Amniotic stem cell (primary cell): Measurements from ENCODE around the gene ITSN2.

Experiments used
- DNase-seq: peaks from one replicate; lab custom pipeline; 2025; lab: John Stamatoyannopoulos, UW

Gene ITSN2

DNA sequence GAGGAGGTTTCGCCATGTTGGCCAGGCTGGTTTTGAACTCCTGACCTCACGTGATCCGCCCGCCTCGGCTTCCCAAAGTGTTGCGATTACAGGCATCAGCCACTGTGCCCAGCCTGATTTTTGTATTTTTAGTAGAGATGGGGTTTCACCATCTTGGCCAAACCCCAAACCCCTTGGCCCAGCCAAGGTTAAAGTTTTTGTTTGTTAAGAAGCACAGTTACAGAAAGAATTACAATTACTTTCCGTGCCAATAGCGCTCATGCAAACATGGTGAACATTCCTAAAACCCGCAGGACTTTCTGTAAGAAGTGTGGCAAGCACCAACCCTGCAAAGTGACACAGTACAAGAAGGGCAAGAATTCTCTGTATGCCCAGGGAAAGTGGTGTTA, 26.1 kb downstream of the ITSN2 start:
- DNase-seq, result no peak

DNA sequence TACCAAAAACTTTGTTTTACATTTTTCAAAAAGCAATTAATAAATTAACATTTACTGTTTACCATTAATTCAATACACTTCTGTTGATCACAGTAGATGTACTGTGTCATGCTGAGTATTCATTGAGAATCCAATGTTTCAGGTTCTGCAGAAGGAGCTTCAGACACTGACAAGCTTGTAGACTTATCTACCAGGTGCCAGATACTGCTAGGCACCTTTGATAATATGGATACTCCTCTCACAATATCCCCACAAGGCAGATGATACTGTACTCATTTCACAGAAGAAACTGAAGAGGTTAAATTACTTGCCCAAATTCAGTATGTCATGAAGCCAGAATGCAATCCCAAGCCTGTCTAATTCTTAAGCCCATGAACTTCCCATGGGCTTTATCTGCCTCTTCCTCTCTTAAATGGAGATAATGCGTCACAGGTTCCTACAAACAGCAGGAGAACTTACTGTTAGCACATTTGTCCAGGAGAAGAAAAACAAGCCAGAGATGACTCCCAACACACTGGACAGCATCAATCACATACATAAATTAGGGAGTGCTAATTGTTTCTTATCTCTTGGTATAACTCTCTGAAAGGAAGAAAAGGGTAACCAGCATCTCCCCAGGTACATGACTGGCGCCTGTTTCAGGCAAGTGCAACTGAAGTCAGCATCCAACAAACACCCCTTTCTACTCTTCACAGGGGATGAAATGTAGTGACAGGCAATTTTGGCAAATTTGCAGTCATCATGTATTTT, 27.4 kb downstream of the ITSN2 start:
- DNase-seq, result no peak

DNA sequence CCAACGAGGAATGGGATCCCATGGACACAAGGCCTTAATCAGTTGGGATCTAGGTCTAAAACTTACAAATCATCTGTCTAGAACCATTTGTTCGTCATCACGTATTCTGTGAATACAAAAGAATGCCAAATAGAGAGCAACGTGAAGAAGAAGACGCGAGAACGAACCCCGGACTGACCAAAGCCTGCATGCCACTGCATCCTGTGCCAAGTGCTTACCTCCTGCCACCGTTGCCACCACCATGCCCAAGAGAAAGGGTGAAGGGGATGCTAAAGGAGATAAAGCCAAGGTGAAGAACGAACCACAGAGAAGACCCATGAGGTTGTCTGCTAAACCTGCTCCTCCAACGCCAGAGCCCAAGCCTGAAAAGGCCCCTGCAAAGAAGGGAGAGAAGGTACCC, 30.2 kb downstream of the ITSN2 start:
- no peak for DNase-seq

DNA sequence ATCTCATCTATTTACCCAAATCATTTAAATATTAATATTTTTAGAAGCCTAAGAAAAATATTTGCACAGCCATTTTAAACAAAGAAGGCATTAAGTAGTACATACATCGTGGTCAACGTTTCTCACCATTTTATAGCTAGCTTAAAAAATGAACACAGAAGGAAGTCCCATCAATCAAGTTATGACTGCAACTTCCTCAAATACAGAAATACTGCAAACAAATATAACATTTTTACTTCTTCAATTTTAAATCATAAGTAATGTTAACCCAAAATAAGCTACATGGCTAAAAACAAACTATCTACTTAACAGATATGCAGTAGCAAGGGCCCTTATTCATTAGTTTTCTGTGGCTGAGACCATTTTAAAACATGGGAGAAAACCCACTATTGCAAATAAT, 30.6 kb downstream of the ITSN2 start:
- DNase-seq, result no peak

DNA sequence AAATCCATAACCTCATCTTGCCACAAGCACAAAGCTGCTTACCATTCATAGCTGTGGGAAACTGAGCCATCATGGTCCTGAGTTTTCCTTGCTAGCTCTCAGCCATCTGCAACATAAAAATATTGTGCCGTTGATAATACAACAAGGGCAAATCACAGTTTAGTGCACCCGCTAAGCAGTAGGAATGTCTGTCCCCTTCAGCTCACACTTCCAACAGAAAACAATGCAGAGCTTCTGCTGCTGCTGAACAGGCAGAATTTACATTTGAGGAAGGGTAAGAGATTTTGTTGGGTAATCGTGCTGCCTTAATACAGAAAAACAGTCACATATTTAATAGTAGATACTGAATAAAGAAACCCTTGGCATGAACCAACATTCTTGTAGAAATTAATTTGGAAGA, 32.3 kb downstream of the ITSN2 start:
- DNase-seq, result no peak

DNA sequence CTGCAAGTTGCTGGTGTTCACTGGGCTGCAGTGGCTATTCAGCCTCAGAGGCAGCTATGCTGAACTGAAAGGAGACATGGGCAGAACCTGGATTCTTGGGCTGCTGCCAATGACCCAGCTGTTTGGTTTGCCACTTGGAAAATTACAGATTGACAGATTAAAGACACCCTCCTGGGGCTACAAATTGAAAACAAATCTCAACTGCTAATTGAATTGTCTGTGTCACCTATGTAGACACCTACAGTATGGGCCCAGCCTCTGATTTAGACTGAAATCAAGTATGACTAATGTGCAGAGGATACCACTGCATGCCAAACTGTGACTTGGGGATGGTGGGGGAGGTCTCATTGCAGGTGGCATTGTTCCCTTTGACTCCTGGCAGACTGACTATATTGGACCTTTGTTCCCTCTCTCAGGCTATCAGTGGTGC, 42.8 kb downstream of the ITSN2 start:
- no peak for DNase-seq

DNA sequence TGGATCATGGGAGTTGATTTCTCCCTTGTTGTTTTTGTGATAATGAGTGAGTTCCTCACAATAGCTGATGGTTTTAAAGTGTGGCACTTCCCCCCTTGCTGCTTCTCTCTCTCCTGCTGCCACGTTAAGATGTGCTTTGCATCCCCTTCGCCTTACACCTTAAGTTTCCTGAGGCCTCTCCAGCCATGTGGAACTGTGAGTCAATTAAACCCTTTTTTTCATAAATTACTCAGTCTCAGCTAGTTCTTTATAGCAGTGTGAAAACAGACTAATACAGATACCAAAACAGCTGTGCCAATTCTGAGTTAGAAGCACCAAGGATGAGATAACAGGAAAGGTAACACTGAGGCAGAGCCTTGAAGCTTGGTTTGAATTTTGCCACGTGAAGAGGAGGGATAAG, 44.7 kb downstream of the ITSN2 start:
- no peak for DNase-seq

DNA sequence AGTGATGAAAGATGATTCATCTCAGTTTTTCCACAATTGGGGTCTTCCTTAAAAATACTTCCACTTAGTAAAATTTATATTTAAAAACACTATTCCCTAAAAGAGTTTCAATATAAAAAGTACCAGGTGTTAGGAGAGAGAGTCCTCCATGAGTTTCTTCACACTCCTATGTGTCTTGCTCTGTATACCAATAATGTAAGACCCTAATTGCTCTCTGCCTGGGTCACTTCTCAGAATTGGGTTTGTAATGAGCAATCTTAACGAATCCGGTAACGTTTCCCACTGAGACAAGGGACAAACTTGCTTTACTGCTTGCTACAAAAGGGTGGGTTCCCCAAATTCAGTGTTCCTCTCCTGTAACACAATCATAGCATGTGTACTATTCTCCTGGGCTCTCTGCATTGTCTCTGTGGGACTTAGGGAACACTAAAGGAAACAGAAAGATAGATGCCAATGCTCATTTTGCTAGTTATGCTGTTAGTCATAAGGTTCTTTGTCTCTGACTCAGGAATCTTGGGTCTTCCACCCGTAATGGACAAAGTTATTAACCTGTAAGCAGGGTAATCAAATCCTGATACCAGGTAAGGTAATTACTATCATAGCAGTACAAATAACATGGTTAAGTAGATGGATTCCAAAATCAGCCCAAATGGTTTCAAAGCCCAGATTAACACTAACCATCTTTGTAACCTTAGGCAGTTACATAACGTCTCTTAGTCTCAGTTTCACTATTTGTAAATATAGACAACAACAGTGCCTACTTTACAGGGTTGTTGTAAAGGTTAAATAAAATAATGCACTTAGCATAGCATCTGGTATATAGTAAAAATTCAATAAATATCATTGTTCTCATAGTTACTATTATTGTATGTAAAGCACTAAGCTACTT, 46.3 kb downstream of the ITSN2 start:
- no peak for DNase-seq

DNA sequence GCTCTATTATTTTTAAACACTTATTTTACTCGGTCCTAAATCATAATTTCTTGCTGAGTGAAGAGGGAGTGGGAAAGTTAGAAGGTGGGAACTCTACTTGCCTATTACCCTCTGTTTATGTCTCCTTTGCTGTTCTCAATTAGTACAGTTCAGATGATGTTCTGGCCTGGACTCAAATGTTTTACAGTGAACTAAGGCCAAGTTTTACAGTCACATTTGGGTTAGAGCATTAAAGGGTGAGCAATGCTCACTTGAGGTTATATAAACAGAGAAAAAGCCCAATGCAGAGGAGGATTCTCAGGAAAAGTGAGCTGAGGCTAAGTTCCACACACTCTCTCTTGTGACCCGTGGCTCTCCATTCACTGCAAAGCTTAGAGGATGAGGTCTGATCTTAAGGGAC, 52.4 kb downstream of the ITSN2 start:
- DNase-seq, result no peak

DNA sequence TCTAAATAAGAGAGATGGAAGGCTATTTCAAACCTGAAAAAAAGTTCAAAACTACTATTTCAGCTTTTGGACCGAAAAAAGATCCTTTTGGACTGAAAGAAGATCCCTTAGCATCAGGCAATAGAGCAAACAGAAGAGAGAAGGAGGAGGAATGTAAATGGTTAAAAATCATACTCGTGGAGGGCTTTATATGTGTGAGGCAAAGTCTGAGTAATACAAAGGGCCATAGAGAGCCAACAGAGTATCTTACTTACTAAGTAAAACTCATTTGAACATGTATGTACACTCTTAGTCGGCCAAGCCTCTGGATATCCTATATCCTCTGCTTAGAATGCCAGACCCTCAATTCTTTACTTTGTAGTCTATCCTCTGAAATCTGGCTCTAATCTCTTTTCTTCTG, 55.7 kb downstream of the ITSN2 start:
- no peak for DNase-seq

DNA sequence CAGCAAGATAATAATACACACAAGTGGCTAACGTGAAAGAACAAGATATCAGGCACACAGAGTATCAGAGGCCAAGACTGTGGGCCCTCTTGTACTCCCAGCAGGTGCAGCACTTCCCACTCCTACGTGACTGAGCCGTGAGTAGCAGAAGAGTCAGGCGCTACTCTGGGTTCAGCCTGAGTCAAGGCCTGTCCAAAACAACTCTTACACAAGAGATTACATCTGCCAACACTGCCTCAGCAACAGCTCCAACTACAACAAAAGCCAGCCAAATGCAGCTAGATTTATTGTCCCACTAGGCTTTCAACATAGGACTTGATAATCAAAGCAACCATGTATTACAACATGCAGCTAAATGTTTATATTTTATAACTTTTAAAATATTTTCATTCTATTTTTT, 56.2 kb downstream of the ITSN2 start:
- DNase-seq, result no peak

DNA sequence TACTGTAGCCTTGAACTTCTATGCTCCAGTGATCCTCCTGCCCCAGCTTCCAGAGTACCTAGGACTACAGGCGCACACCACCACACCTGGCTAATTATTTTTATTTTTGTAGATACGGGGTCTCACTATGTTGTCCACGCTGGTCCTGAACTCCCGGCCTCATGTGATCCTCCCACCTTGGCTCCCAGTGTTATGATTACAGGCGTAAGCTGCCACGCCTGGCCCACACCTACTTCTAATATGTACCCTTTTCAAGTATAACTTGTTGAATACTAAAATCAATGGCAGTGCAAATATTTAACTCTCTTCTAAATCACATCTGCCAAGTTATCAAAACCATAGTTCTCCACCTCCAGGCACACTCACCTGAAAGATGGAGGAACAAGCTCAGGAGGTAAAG, 58.7 kb downstream of the ITSN2 start:
- no peak for DNase-seq

DNA sequence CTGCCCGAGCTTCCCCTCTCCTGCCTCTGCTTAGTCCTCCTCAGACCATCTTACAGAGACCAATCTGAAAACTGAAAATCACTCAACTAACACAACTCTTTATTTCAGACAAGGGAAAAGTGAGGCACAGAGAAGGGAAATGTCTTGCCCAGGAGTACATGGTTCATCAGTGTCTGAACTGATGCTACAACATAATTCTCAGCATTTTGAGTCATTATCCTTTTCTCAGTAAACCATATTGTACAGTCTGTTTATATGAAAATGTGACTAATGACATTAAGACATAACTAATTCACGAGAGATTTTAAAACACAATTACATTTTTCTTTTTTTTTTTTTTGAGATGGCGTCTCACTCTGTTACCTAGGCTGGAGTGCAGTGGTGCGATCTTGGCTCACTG, 62.7 kb downstream of the ITSN2 start:
- no peak for DNase-seq

DNA sequence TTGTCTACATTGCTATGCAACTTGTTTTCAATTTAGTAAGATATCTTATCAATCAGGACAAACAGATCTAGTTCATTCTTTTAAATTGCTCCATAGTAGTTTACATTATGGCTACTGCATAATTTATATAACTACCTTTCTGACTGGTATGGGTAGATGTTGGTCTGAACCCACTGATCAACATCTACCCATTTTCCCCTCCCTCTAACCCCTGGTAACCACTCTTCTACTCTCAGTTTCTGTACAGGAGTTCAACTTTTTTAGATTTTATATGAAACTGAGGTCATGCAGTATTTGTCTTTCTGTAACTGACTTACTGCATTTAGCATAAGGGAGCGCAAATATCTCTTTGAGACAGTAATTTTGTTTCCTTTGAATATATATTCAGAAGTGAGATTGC, 73.2 kb downstream of the ITSN2 start:
- no peak for DNase-seq

DNA sequence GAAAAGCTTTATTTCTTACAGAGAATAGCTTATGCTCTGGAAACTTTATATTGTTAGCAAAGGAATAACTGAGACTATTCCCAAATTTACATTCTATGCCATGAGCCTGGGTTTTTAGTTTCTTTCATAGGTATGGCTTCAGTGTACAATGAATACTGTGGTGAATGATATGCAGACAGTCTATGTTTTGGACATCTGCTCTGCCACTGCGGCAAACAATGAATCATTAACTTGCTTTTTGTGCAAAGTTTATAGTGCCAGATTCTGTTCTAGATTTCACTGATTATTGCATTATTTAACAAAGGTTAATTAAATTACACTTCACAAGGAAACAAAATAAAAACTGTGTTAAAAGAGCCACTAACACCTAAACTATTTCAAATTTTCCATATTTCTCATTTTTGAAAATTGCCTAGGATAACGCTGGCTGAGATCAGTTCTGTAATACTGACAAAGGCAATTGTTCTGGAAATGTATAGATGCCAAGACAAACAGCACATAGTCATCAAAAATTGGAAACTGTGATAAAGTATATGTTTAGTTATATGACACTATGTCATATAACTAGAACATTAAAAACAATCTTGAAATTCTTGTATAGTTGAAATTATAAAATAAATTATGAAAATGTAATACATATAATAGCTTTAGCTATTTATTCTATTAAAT, 74.7 kb downstream of the ITSN2 start:
- DNase-seq, result no peak

DNA sequence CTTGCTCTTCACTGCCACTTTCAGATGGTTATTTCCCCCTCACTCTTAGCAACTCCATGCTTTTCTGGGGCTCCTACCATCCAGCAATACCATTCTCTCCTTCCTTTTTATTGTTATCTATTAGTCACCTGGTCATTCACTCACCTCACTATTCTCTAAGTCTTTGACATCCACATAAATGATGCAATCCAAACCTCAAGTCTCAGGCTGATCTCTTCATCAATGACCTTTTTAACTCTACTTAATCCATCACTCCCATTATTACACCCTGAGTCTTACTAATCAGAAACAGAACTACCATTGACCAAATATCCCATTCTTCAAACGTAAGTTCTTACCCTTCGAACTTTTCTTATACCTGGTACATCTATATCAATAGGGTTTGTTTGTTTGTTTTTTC, 79.7 kb downstream of the ITSN2 start:
- DNase-seq, result no peak

DNA sequence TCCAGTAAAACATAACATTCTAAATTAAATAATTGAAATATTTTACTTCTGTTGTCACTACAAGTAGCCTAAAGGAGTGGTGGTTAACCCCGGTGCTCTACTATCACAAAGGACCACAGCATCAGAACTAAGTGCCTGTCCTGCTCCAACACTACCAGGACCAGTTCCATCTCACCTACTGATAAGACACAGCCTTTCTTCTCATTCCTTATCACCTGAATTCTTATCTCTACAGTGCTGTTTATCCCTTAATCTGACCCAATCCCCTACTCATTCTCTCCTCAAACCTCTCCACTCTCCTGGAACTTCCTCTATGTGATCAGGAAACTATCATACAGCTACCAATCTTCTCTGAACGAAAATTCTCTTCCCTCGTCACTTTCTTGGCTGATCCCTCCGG, 80.2 kb downstream of the ITSN2 start:
- DNase-seq, result no peak

DNA sequence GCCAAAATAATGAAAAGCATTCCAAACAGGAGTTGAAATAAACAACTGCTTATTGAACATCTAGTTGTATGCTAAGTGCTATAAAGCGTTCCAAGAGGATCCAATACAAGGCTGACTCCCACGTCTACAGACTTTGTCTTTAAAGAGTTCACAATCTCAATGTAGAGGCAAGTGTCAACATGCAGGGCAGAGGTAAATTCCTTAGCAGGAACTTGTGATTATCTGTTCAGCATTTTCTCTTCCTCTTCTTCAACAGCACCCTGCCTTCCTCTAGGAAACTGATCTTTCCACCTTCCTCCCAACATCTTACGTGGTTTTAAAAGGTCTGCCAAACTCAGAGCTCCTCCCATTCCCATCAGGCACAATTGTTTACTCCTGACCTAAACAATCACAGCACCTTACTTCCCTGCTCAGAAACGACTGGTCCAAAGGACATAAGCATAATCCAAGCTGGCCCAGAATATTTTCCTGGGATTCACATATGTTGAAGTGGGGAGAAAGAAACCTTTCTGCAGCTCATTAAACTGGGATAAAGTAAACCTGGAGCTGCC, 83.9 kb downstream of the ITSN2 start:
- DNase-seq, result no peak

DNA sequence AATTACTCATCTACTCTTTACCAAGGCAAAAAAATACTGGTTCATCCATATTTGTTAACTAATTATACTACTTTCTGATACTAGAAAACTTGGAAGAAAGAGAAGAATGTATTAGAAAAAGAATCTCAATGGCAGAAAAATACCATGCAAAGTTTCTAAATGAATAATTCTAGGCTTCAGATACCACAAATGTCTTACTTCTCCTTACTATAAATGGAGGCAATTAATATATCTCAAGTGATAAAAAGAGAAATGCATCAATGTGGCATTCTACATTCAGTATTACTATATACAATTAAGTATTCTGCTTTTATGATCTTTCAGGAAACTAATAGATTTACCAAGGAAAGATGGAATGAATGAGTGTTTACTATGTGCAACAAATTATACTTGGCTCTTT, 85.5 kb downstream of the ITSN2 start:
- no peak for DNase-seq

DNA sequence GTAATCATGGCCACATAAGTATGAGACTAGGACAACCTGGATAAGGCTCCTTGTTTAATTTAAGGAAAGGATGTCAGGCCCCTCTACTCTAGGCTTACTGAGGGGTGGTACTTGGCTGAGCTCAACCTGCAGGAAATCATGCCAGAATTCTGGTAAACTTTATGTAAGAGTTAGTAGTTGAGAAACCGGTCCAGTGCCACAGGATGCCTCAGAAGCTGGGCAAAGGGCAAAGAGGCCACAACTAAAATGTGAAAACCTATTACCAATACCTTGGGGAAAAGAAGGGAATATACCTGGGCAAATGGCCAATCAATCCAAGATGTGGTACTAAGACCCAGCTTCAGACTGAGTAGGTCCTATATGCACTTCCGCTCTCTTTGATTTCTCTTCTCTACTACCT, 86.7 kb downstream of the ITSN2 start:
- no peak for DNase-seq

DNA sequence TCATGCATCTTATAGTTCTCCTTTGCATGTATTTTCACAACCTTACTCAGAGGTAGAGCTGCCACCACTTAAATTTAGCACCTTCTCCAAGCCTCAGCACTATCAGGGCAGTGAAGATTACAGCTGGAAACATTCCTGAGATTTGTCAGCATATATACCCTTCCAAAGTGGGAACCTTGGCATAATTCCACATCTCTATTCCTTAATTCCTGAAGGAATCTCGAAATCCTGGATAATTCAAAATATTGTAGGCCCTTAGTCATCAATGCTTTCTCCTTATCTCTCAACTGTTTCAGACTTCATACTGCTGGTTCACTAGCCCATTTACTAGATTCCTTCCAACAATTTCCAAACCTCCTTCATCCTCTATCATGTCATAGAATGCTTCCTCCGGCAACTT, 87.4 kb downstream of the ITSN2 start:
- DNase-seq, result no peak

DNA sequence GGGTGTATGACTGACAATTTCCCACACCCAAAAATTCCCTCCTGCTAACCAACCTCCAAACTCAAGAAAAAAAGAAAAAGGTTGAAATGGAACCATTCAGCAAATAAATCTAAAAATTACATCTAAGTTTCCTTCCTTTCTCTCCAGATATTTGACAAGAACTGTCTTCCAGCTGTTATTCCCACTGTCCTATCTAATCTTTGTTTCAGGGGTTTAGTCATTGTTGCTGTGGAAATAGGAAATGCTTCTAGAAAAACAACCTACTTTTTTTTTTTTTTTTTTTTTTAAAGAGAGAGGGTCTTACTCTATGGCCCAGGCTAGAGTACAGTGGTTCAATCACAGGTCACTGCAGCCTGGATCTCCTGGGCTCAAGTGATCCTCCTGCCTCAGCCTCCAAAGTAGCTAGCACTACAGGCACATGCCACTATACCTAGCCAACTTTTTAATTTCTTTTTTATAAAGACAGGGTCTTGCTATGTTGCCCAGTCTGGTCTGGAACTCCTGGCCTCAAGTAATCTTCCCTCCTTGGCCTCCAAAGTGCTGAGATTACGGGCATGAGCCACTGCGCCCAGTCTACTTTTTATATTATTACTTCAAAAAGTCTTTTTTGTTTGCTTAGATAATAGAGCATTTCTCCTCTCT, 88.1 kb downstream of the ITSN2 start:
- DNase-seq, result no peak
